Erythroblast (primary cell): ENCODE measurements around the gene NOL4L.

Source experiments
- GATA1 ChIP-seq: IDR thresholded peaks from 2 replicates; pipeline ENCODE4 v1.6.1; 2011; ENCODE audit warnings: low read depth, mild to moderate bottlenecking, control low read depth, low read length, moderate library complexity
- POLR2A ChIP-seq: IDR thresholded peaks from 2 replicates; pipeline ENCODE4 v1.6.1; 2011; ENCODE audit warnings: mild to moderate bottlenecking, low read length

- TF ChIP-seq POLR2A = no peak
- no peak for TF ChIP-seq GATA1
These were observed 49.1 kb upstream of the NOL4L start for GRCh38 chr20:32634041-32634805.
